GM12865 (cell line): ENCODE results near the gene ADNP2.

Experiments
- DNase-seq: peaks from one replicate; pipeline ENCODE4 v3.0.0; 2010; ENCODE audit warnings: low read depth
- H3K4me3 ChIP-seq: 2 replicates; pipeline ENCODE4 v1.5.1; 2011; ENCODE audit warnings: mild to moderate bottlenecking, low read depth, low read length, control low read depth
- CTCF ChIP-seq: IDR thresholded peaks from 2 replicates; pipeline ENCODE4 v1.5.1; 2011; ENCODE audit warnings: low read length, control low read depth, low read depth, inconsistent platforms; ENCODE audit not compliant: insufficient read depth; ENCODE audit errors: missing control alignments

ADNP2 gene

GRCh38 chr18:80108739-80109675 is at the start of gene ADNP2:
Gene ADNP2 (plus strand): TSS chr18:80109262. CDS start chr18:80117543, 8,281 bp downstream.
- peak; percentile 91 for DNase-seq
- no peak for TF ChIP-seq CTCF
- peak within 1 kb of the TSS; percentile 95 for H3K4me3 ChIP-seq

GRCh38 chr18:80059945-80060344 is 49.1 kb upstream of the ADNP2 start:
- TF ChIP-seq CTCF, result no peak
- H3K4me3 ChIP-seq, result no peak overlapping the region
- no peak for DNase-seq

- H3K4me3 ChIP-seq, result no peak overlapping the region
- DNase-seq, result no peak
- no peak for TF ChIP-seq CTCF
These were observed 43.4 kb upstream of the ADNP2 start for GRCh38 chr18:80065705-80066104.

- H3K4me3 ChIP-seq, result no peak overlapping the region
- no peak for DNase-seq
- TF ChIP-seq CTCF, result no peak
These were observed 41.7 kb upstream of the ADNP2 start for GRCh38 chr18:80067321-80067720.

GRCh38 chr18:80067897-80068296 is 41.2 kb upstream of the ADNP2 start:
- H3K4me3 ChIP-seq, result no peak overlapping the region
- DNase-seq, result no peak
- no peak for TF ChIP-seq CTCF

GRCh38 chr18:80068571-80069272 is 40.3 kb upstream of the ADNP2 start:
- H3K4me3 ChIP-seq, result no peak overlapping the region
- no peak for TF ChIP-seq CTCF
- DNase-seq, result no peak
